GM12864 (cell line): Measurements from ENCODE around the gene CTNNAL1.

Experiments used
- DNase-seq: peaks from one replicate; pipeline ENCODE4 v3.0.0-alpha.2; 2011; ENCODE audit warnings: low read depth
- H3K4me3 ChIP-seq: 2 replicates; pipeline ENCODE4 v1.5.1; 2011; ENCODE audit warnings: mild to moderate bottlenecking, low read depth, low read length, control low read depth
- CTCF ChIP-seq: IDR thresholded peaks from 2 replicates; pipeline ENCODE4 v1.5.1; 2011; ENCODE audit warnings: low read depth, mild to moderate bottlenecking, moderate library complexity, low read length, control low read depth, inconsistent platforms; ENCODE audit errors: missing control alignments

Gene CTNNAL1

GRCh38 chr9:109010746-109011145 is 2.6 kb downstream of the CTNNAL1 start:
- no peak overlapping the region for H3K4me3 ChIP-seq
- no peak for TF ChIP-seq CTCF
- DNase-seq: no peak

GRCh38 chr9:109005678-109006077 is 7.6 kb downstream of the CTNNAL1 start:
- TF ChIP-seq CTCF: no peak
- DNase-seq: no peak
- H3K4me3 ChIP-seq: no peak overlapping the region

- no peak for TF ChIP-seq CTCF
- no peak overlapping the region for H3K4me3 ChIP-seq
- DNase-seq: no peak
These were observed 10.2 kb downstream of the CTNNAL1 start for GRCh38 chr9:109003116-109003515.

DNA sequence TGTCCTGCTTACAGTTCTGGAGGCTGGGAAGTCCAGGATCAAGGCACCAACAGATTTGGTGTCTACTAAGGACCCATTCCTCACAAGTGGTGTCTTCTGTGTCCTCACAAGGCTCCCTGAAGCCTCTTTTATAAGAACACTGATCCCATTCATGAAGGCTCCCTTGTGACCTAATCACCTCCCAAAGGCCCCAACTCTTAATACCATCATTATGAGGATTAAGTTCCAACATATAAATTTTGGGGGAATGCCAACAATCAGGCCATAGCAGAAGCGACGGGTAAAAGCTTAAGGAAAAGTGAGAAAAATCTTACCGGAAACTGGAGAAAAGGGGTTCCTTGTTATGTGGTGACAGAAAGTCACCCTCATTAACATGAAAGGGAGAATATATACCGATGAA is 11.2 kb downstream of the CTNNAL1 start:
- no peak for TF ChIP-seq CTCF
- H3K4me3 ChIP-seq: no peak overlapping the region
- no peak for DNase-seq

GRCh38 chr9:109001275-109001676 is 12.0 kb downstream of the CTNNAL1 start:
- no peak overlapping the region for H3K4me3 ChIP-seq
- DNase-seq: no peak
- no peak for TF ChIP-seq CTCF

- DNase-seq: no peak
- no peak for TF ChIP-seq CTCF
- no peak overlapping the region for H3K4me3 ChIP-seq
These were observed 16.2 kb downstream of the CTNNAL1 start for GRCh38 chr9:108997112-108997511.

DNA sequence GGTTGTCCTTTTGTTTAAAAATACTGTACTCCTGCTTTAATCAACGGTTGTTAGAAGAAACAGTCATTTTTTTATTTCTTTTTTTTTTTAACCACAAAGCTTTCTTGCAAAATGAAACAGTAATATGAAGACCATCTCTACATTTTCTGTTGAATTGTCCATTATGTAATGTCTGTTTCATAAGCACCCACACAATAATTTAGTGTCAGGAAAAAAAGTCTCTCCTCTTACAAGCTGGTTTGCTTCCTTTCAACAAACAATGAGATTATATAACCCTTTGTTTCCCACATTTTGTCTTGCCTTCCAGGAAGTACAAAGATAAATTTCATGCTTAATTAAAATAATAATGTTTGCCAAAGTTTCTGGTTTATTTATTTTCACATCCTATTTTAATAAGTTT is 16.7 kb downstream of the CTNNAL1 start:
- no peak for DNase-seq
- no peak for TF ChIP-seq CTCF
- H3K4me3 ChIP-seq: no peak overlapping the region
